HG03066 (cell line): ENCODE results near the gene FAM32A.

Experiments
- ATAC-seq: cut with Tn5 transposase; IDR thresholded peaks from one replicate; pipeline ENCODE4 v1.9.1; 2021; ENCODE audit warnings: low read depth; ENCODE audit not compliant: unreplicated experiment

FAM32A gene

DNA sequence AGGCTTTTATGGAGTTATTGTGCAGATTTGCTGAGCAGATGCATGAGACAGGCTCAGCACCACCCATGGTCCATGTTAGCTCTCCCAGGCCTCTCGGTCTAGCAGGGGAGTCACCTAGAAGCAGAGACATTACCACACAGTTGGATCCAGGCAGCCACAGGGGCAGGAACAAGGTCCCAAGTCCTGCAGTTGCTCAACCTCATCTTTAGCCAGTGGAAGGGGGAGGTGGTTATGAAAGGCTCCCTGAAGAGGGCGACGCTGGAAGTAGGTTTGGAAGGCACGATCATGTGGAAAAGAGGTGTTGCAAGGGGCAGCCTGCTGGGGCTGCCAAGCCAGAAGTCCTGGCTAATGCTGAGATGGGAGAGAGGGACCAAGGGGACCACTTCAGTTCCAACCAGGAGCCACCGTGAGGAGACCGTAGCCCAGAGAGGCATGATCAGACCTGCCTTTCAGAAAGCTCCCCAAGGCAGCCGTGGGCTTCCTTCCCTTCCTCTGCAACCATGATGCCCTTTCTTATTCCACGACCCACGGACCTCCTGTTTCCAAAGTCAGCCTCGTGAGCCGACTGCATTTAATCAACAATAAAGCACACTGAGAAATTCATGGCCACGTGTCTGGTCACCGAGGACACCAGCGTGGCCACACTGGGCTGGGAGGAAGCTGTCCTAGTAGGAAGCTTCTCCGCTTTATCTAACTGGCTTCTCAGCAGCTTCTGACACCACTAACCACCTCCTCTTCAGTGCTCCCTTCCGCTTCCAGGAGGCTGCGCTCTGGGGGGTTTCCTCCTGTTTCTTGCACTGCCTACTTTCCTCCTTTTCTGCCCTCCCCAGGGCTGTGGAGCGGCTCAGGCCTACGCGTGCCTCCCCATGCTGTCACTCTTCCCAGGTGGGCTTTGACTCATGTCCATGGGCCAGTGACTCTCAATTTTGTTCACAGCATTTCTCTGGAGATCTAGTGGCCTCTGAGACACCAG lies 15.1 kb downstream of the FAM32A start:
- ATAC-seq, result no peak

DNA sequence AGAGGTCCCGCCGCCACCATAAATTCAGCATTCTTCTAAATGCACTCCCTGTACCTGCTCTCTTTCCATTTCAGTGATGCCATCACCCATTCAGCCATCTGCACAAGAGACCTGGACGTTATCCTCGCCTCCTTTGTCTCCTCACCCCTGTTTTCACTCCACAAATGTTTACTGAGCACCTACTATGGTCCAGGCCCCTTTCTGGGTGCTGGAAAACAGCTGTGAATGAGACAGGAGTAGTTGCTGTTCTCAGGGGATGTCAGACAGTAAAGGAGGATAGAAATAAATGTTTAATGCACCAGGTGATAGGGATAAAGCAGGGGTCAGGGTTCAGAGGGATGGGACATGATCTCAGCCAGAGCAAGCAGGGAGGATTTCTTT lies 15.8 kb downstream of the FAM32A start:
- ATAC-seq, result no peak

DNA sequence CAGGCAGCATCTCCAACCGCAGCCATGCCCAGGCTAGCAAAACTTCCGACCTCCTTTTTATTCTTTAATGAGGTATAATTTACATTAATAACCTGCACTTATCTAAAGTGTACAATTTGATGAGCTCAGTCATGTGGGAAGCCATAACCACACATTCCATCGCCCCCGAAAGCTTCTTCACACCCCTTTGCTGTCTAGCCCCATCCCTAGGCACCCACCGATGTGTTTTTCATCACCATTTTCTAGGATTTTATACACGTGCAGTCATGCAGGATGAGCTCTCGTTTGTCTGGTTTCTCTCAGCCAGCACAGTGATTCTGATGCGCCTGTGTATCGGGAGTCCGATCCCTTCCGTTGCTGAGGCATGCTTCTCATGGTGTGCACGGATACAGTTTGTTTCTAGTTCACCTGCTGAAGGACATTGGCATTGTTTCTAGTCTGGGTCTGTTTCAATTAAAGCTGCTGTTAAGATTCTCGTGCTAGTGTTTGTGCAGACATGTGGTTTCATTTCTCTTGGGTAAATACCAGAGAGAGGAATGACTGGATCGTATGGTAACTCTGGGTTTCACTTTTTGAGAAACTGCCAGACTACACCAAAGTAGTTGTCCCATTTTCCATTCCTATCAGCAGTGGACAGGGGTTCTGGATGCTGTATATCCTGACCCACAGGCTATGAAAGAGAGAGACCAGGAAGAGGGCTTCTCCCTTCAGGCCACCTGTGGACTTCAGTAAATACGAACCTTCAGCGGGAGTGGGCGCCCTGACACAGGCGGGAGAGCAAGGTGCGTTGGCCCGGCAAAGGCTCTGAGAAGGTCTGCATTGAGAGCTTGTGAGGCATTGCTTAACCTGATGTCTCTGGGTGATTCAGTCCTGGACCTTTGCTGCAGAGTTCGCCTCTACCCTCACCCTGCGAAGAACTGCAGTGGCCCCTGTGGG lies 17.4 kb downstream of the FAM32A start:
- ATAC-seq, result no peak

DNA sequence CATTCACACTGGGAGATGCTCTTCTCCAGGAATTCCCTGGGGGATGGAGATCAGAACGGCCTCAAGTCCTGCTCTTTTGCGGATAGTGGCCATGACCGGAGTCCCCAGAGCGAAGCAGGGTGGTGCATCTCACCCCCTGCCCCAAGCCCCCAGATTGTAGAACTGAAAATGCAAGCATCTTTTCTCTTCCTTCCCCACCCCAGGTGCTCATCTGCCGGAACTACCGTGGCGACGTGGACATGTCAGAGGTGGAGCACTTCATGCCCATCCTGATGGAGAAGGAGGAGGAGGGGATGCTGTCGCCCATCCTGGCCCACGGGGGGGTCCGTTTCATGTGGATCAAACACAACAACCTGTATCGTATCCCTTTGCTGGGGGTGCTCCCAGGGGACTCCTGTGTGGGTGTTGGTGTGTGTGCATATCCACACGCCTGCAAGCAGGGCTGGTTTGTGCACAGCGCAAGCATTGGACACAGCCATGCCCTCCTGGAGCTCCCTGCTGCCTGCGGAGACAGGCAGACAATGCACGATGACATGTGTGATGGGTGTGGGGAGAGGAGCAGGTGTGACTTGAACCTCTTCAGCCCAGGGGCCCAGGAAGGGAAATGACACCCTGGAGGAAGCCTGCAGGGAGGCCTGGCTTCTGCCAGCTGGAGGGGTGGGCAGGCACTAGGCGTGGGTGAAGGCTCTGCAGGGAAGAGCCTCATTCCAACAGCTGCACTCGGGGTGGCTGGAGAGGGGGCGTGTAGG lies 18.2 kb downstream of the FAM32A start:
- no peak for ATAC-seq

DNA sequence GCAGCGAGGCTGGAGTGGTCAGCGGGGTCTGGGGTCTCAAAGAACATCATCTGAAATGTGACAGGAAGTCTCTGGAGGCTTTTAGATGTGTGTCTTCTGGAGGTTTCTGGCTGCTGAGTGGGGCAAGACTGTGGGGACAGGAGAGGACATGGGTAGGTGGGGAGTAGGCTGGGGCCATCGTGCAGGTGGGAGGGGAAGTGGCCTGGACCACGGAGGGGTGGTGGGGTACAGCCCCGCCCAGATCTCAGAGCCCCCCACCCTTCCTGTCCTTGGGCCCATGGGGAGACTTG lies 18.7 kb downstream of the FAM32A start:
- no peak for ATAC-seq

DNA sequence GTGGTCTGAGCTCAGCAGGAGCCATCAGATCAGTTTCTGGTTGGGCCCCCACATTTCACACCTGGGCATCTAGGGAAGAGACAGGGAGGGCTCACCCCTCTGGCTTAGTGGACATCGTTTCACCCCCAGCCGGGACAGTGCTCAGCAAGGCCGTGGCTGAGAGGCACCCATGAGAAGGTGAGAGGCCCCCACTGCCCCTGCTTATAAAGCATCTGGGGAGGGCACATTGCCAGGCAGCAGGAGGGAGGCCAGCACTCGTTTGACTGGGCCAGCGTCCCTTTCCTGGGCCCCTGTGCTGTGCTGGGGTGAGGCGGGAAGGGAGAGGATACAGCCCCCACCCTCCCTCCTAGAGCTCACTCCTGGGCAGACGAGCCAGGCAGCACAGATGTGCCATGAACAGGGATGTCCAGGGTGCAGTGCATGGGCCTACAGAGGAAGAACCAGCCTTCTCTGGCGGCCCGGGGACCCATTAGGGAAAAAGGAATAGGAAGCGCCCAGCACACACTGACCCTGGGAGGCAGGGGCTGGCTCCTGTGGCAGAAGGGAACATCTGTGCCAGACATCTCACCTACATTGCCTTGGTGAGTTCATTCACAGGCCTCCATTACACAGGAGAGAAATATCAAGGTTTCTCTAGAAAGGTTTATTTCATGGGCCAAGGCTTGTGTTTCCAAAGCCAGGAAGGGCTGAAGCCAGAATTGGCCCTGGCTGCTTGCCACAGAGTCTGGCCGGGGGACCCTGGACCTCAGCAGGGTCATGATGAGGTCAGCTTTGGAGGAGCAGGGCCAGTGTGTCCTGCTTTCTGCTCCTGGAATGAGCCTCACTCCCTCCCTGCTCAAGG lies 20.2 kb downstream of the FAM32A start:
- no peak for ATAC-seq

DNA sequence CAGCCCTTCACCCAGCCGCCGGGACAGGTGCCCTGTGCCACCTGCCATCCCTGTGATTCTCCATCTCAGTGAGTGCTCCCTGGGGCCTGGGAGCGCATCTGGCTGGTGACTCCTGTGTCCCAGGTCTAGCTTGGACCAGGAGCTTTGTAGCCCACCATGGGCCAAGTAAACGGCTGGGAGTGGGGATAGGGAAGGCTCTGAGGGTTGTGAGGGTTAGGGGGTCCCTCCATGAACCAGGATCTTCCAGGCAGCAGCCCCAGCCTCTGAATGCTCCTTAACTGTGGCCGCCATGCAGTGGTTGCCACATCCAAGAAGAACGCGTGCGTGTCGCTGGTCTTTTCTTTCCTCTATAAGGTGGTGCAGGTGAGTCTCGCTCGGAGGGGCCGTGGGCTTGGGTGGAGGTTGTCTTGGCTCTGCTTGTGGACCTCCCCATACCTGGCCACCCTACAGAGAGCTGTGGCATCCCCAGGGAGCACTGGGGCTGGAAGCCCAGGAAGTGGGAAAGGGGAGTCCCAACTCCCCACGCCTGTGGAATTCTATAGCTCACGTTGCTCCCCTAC lies 20.9 kb downstream of the FAM32A start:
- ATAC-seq, result no peak

DNA sequence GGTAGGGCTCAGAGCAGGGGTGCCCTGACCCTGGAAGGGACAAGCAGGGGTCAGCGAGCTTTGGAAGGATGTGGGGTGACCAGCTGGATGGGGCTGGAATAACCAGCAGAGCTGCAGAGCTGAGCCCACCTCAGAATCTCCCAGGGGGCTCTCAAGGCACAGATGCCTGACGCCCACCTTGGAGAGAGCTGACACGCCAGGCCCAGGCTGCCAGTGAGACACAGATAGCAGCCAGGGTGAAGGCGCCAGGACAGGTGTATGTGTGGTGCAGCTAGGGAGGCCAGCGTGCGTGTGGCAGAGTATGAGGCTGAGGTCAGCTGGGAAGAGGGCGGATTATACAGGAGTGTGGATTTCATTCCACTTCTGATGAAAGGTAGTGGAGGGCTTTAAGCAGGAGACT lies 21.4 kb downstream of the FAM32A start:
- ATAC-seq, result no peak

DNA sequence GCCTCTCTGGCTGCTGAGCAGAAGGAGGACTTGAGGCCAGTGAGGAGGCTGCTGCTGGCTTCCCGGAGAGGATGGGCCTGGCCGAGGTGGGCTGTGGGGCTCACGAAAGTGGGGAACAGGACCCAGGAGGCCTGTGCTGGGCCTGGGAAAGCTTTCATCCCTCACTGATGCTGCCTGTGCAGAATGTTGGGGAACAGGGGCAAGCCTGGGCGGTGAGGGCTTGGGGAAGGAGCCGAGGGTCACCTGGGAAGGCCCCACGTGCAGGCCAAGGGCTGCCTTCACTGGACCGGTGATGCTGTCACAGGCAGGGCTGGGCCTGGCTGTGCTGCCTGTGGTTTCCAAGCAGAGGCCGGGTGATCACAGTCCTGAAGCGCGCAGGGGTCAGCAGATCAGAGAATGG lies 21.9 kb downstream of the FAM32A start:
- ATAC-seq, result no peak

DNA sequence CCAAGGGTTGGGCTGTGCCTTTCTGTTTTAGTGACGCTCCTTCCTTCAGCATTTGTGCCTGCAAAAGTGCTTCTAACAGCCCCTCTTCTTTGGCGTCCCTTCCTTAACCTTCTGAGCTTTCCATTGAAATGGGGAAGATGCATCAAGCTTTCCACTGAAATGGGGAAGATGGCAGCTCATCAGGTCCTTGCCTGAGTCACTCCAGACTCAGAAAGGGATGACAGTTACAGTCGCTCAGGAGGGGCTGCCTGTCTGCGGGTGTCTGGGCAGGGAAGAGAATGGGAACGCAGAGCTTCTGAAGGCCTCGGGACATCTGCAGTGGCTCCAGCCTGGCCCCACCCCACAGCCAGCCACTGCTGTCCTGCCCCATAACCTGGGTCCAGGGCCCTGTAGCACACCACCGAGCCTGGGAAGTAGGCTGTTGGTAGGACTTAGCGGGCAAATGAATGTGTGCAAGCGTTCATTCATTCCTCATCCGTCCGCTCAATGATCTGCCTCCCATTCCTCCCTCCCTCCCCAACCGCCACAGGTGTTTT lies 22.3 kb downstream of the FAM32A start:
- no peak for ATAC-seq

DNA sequence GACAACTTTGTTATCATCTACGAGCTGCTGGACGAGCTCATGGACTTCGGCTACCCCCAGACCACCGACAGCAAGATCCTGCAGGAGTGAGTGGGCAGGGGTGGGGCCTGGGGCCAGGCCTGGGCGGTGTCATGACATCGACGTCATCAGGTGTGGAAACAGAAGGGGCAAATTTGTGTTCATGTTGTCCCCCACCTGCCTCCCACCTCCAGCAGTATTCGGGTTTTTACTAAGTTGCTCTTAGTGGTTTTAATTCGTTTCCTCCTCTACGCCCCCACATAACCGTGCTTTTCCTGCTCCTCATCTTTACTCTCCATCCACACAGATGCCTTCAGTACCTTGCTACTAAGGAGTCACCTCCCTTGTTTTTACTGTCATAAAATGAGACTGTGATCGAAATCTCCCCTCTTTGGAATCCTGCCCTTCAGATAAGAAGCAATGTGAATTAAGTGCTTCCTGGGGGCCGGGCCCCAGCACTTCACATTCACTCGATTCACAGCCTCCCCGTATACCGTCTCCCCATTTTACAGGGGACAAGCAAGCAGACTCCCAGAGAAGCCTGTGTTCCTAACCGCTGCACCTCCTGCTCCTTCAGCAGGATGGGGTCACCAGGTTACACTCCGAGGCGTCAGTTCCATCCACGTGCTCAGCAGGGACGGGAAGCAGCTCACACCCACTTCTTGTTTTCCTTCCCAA lies 23.0 kb downstream of the FAM32A start:
- ATAC-seq, result no peak

DNA sequence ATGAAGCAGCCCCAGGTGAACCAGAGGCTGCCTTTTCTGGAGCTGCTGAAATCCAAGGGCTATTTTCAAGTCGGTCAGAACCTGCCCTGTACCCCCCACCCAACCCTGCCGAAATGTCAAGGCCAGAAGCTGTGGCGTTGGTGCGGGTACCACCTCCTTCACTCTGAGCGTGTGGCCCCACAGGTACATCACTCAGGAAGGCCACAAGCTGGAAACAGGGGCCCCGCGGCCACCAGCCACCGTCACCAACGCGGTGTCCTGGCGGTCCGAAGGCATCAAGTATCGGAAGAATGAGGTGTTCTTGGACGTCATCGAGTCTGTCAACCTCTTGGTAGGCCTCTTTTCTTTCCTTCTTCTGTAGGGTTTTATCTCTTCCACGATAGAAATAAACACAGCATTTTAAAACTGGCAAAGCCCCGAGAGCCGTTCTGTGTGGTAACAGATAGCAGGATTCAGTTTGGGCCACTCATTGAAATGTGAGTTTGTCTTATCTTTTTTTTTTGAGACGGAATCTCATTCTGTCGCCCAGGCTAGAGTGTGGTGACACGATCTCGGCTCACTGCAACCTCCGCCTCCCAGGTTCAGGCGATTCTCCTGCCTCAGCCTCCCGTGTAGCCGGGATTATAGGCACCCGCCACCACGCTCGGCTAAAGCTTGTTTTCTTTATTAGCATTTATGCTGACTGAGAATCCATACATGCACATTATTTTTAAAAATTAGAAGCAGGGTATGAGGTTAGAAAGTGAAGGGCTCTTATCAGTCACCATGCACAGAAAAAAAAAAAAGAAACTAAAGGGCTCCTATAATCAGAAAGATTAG lies 23.8 kb downstream of the FAM32A start:
- no peak for ATAC-seq

DNA sequence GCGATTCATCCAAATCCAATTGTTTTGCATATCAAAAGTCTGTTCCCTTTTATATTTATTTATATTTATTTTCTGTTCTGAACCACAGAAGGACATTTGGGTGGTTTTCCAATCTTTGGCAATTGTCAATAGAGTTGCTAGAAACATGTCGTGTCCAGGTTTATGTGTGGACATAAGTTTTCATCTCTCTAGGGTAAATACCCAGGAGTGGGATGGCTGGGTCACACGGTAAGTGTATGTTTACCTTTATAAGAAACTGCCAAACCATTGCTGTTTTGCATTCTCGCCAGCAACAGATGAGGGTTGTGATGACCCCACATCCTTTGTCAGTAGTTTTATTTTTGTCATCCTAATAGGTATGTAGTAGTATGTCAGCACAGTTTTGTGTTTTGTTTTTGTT lies 25.0 kb downstream of the FAM32A start:
- ATAC-seq, result no peak

DNA sequence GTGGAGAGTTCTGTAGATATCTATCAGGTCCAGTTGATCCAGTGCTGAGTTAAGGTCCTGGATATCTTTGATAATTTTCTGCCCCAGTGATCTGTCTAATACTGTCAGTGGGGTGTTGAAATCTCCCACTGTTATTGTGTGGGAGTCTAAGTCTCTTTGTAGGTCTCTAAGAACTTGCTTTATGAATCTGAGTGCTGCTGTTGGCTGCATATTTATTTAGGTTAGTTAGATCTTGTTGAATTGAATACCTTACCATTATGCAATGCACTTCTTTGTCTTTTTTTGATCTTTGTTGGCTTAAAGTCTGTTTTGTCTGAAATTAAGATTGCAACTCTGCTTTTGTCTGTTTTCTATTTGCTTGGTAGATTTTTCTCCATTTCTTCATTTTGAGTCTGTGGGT lies 27.9 kb downstream of the FAM32A start:
- no peak for ATAC-seq

DNA sequence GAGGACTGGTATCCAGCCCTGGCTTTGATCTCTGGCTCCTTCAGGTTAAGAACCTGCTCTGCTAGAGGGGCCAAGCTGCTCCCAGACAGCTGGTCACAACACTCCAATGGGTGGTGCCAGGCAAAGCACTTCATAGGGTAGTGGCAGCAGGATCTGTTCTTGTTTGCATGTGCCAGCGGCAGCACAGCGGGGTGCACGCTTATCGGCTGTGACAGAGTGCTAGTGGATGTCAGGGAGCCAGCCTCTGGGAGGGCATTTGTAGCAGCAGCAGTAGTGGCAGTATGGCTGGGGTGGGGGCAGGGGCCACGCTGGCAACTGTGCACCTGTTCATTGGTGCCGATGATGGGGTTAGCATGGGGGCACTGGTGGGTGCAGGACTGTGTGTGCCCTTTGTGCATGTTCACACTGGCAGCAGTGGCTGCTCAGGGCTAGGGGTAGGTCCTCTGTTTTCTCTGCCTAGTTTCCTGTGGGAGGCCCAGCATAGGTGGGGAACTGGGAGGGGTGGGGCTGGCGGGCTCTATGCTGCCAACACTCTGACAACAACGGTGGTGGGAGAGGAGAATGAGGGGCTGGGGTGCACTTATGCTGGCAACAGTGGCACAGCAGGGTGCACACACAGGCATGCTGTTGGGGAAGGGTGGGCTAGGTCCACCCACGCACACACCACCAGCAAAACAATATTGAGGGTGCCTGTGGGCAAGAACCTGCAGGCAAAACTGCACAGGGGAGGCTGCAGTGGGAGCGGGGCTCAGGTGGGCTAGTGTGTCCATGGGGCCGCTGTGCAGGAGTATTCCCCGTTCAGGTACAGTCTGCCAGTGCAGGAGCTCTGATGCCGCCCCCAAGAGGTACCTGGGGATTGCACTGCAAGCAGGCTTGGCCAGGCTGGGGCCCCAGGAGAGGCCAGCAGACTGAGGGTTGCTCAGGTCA lies 31.8 kb downstream of the FAM32A start:
- ATAC-seq, result no peak

DNA sequence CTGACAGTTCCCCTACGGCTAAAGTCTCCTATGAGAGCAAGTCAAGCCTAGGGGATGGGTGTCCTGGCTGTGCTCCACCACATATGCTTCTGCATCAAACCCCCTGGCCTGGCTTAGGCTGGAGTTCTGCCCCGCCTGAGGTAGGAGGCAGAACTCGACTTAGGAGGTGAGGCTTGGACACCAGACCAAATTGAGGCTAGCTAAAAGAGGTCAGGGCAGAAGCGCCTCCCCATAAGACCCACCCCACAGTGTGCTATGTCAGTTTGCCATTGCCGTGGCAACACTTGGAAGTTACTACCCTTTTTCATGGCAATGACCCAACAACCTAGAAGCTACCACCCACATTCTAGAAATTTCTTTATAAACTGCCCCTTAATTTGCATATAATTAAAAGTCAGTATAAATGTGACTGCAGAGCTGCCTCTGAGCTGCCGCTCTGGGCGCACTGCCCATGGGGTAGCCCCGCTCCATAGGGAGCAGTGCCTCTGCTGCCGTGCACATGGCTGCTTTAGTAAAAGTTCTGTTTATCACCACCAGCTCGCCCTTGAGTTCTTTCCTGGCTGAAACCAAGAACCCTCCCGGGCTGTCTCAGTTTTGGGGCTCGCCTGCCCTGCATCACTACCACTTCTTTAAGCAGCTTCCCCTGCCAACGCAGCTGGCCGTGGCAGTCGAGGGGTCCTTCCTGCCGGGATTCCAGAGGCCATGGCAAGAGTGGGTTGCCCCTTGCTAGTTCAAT lies 32.7 kb downstream of the FAM32A start:
- ATAC-seq, result no peak
